PC-3 (cell line): ENCODE results near the gene FAM222A. TPM values are rescaled to one million over a fixed set of nuclear protein-coding genes. Genes with fewer than 3 reads are reported as not detected.

Source experiments
- ATAC-seq: fragments of 200-7000 bp; cut with Tn5 transposase; 2 replicates; pipeline ENCODE4 v1.9.1; 2020; ENCODE audit warnings: mild to moderate bottlenecking, moderate library complexity
- BruUV-seq: library from RNA; stranded (reverse); fragments of 400-500 nt; replicated peaks from 2 replicates; lab custom pipeline; 2021; lab: Mats Ljungman, UMichigan
- CTCF ChIA-PET: fragments of 300-600 bp; sonication (Branson Sonifier 250); formaldehyde crosslinking; loops from one replicate; lab custom pipeline; 2022; ENCODE audit warnings: antibody characterized with exemption; lab: Charles Lee
- POLR2A ChIA-PET: fragments of 300-600 bp; sonication (Branson Sonifier 250); formaldehyde crosslinking; loops from one replicate; lab custom pipeline; 2022; ENCODE audit warnings: antibody characterized with exemption; ENCODE audit not compliant: unreplicated experiment; lab: Charles Lee
- DNase-seq: peaks from one replicate; pipeline ENCODE4 v3.0.0-alpha.2; 2015
- H2AFZ ChIP-seq: fragments of 300-600 bp; sonication (generic); 2 replicates; pipeline ENCODE4 v1.6.0; 2016; ENCODE audit warnings: antibody characterized with exemption, low read length
- H3F3A ChIP-seq: fragments of 300-600 bp; sonication (generic); one replicate; pipeline ENCODE4 v1.6.0; 2017; ENCODE audit warnings: antibody characterized with exemption, low read length, control low read depth, mild to moderate bottlenecking; ENCODE audit not compliant: unreplicated experiment
- H3K27ac ChIP-seq: fragments of 300-600 bp; sonication (generic); 2 replicates; pipeline ENCODE4 v1.5.1; 2016; ENCODE audit warnings: mild to moderate bottlenecking, low read length
- H3K27me3 ChIP-seq: fragments of 300-600 bp; sonication (generic); 2 replicates; pipeline ENCODE4 v1.6.1; 2016; ENCODE audit warnings: low read length, mixed read lengths
- H3K36me3 ChIP-seq: fragments of 300-600 bp; sonication (generic); 2 replicates; pipeline ENCODE4 v1.6.1; 2016; ENCODE audit warnings: low read depth, mixed run types, low read length, mixed read lengths
- H3K4me1 ChIP-seq: fragments of 300-600 bp; sonication (generic); 2 replicates; pipeline ENCODE4 v1.5.1; 2016; ENCODE audit warnings: low read length; ENCODE audit not compliant: insufficient read depth
- H3K4me2 ChIP-seq: fragments of 300-600 bp; sonication (generic); 2 replicates; pipeline ENCODE4 v1.6.0; 2016; ENCODE audit warnings: low read length
- H3K4me3 ChIP-seq: fragments of 300-600 bp; sonication (generic); 2 replicates; pipeline ENCODE4 v1.5.1; 2016; ENCODE audit warnings: mild to moderate bottlenecking, low read length, mixed read lengths
- H3K79me2 ChIP-seq: fragments of 300-600 bp; sonication (generic); 2 replicates; pipeline ENCODE4 v1.6.1; 2017; ENCODE audit warnings: low read length, mixed read lengths
- H3K9ac ChIP-seq: fragments of 300-600 bp; sonication (generic); 2 replicates; pipeline ENCODE4 v1.6.0; 2016; ENCODE audit warnings: mild to moderate bottlenecking, low read length
- H3K9me2 ChIP-seq: fragments of 300-600 bp; sonication (generic); replicated peaks from 2 replicates; pipeline ENCODE4 v1.6.1; 2016; ENCODE audit warnings: mixed run types, low read length, mixed read lengths
- H3K9me3 ChIP-seq: fragments of 300-600 bp; sonication (generic); 2 replicates; pipeline ENCODE4 v1.6.1; 2016; ENCODE audit warnings: low read length, mixed read lengths
- H4K20me1 ChIP-seq: fragments of 300-600 bp; sonication (generic); 2 replicates; pipeline ENCODE4 v1.6.1; 2016; ENCODE audit warnings: low read length, mixed read lengths
- EZH2 ChIP-seq: fragments of 300-600 bp; sonication (generic); IDR thresholded peaks from one replicate; pipeline ENCODE4 v1.6.1; 2017; ENCODE audit warnings: antibody characterized with exemption, mild to moderate bottlenecking, low read length; ENCODE audit not compliant: unreplicated experiment
- EZH2phosphoT487 ChIP-seq: fragments of 300-600 bp; sonication (generic); IDR thresholded peaks from 2 replicates; pipeline ENCODE4 v1.6.1; 2018; ENCODE audit warnings: mild to moderate bottlenecking, antibody characterized with exemption, low read length, borderline replicate concordance
- intact Hi-C: fragments of 100-400 bp; cut with micrococcal nuclease; formaldehyde crosslinking; loops from 2 replicates; pipeline ENCODE4 v1.9.0; 2023
- total RNA-seq: library from RNA; depleted of rRNA; stranded (reverse); fragments of >200 nt; gene quantifications from 2 replicates; pipeline ENCODE4 v1.2.3, GENCODE V29; 2014
- TF ChIP-seq, protein P1 (sequence below): fragments of 300-600 bp; sonication (generic); conservative IDR thresholded peaks from 2 replicates; pipeline ENCODE4 v1.5.1; 2017; ENCODE audit warnings: antibody characterized with exemption, low read depth, mild to moderate bottlenecking, low read length

FAM222A gene
- total RNA-seq, 1 experiment from 2014 or later, result 11.7 TPM

DNA sequence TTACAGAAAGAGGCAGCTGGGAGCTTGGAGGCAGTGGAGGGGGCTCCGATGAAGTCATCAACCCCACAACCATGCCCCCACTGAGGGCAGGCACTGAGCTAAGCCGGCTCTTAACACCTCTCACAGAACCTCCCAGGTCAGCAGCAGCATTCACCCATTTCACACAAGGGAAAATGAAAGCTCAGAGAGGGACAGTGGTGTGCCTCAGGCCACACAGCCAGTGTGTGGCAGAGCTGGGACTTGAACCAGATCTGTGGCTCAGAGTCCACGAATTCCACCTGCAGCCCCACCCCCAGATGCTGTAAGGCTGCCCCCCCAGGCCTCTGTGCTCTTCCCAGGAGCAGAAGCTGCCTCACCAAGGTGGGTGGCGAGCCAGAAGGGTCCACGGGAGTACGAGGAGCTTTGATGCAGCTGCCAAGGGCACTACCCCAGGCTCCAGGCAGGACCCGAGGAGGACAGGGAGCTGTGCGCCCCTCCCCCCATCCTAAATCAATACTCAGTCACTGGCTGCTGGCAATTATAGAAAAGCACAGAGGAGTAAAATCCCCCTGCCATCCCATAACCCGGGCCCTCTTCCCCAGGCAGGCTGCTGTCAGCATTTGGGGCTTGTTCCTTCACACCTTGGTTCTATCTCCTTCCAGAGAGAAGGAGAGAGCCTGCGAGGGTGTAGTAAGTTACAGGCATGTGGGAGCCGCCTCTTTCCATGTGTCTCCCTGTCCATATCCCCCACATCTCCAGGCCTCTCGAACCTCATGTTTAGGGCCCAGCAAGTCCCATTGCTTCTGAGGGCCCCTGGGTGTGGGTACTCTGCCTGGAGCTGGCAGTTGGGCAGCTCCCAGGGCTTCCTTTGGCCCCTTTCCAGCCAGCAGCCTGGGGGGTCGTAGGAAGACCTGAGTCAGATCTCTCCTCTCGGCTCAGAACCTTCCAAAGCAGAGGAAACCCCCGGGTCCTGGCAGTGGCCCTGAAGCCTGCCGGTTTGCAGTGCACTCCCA is 47.6 kb downstream of the FAM222A start:
- peaks cover 6% of the 10 kb centered on the region for H3K4me1 ChIP-seq
- no peaks in the 10 kb centered on the region for H3F3A ChIP-seq
- no peaks in the 10 kb centered on the region for H3K9me2 ChIP-seq
- ATAC-seq, result no peak
- intact Hi-C loops, result no loop called here
- no peak overlapping the region for H3K4me3 ChIP-seq
- H3K9ac ChIP-seq, result no peak overlapping the region
- no peak overlapping the region for H3K4me2 ChIP-seq
- CTCF ChIA-PET, result no interaction called here
- POLR2A ChIA-PET, result no interaction called here
- BruUV-seq, result no TSS peak
- peaks cover 10% of the 10 kb centered on the region for H3K9me3 ChIP-seq
- H3K27ac ChIP-seq, result no peak overlapping the region
- peaks cover 3% of the 10 kb centered on the region; the same call in 1 of the 2 replicates for H3K79me2 ChIP-seq
- peaks cover 7% of the 10 kb centered on the region; the same call in 1 of the 2 replicates for H3K36me3 ChIP-seq
- no peak for DNase-seq
- no peaks in the 10 kb centered on the region for H4K20me1 ChIP-seq
- H2AFZ ChIP-seq, result no peak overlapping the region
- H3K27me3 ChIP-seq, result no peaks in the 10 kb centered on the region
- TF ChIP-seq EZH2phosphoT487 (no peak), EZH2 (no peak)
- TF ChIP-seq, protein P1, sequence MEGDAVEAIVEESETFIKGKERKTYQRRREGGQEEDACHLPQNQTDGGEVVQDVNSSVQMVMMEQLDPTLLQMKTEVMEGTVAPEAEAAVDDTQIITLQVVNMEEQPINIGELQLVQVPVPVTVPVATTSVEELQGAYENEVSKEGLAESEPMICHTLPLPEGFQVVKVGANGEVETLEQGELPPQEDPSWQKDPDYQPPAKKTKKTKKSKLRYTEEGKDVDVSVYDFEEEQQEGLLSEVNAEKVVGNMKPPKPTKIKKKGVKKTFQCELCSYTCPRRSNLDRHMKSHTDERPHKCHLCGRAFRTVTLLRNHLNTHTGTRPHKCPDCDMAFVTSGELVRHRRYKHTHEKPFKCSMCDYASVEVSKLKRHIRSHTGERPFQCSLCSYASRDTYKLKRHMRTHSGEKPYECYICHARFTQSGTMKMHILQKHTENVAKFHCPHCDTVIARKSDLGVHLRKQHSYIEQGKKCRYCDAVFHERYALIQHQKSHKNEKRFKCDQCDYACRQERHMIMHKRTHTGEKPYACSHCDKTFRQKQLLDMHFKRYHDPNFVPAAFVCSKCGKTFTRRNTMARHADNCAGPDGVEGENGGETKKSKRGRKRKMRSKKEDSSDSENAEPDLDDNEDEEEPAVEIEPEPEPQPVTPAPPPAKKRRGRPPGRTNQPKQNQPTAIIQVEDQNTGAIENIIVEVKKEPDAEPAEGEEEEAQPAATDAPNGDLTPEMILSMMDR, result no peak

DNA sequence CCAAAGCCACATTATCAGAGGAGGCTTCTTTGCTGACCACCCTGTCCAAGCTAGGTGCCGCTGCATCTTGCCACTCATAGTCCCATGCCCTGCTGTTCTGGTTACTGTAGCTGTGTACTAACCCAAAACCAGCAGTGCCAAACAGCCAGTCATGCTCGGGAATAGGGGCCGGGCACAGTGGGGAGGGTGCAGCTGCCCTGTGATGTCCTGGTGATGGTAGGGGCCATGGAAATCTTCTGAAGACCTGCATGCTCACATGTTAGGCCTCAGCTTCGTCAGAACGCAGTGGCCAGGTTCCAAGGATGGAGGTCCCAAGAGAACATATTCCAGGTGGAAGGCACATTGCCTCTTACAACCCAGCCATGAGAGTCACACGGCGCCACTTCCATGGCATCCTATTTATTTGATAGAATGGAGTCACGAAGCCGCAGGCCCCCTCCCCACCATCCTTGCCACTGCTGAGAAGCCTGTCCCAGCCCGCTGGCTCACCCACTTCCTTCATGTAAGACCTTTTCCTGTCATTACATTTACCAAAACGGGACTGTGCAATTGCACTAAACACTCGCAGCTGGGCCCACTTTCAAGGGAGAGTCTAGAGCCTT is 48.5 kb downstream of the FAM222A start:
- Histone ChIP-seq H4K20me1 (no peaks in the 10 kb centered on the region), H3K36me3 (peaks cover 2% of the 10 kb centered on the region; the same call in 1 of the 2 replicates), H2AFZ (no peak overlapping the region), H3K27ac (no peak overlapping the region), H3K79me2 (peaks cover 6% of the 10 kb centered on the region; the same call in 1 of the 2 replicates), H3K27me3 (no peaks in the 10 kb centered on the region), H3K4me3 (no peak overlapping the region), H3K9me2 (no peaks in the 10 kb centered on the region), H3F3A (no peaks in the 10 kb centered on the region), H3K9me3 (0 out of 2 replicates have a peak, but pooled peaks cover under 1% of the 10 kb centered on the region), H3K4me2 (no peak overlapping the region), H3K4me1 (peaks cover 6% of the 10 kb centered on the region), H3K9ac (no peak overlapping the region)
- ChIA-PET POLR2A (no interaction called here), CTCF (no interaction called here)
- DNase-seq, result no peak
- ATAC-seq, result no peak
- no peak for TF ChIP-seq EZH2
- TF ChIP-seq, protein P1, result no peak
- no TSS peak for BruUV-seq
- intact Hi-C loops, result no loop called here
